AG04449 (cell line): ENCODE data around the gene CREB5.

Source experiments
- CTCF ChIA-PET: fragments of 350-600 bp; formaldehyde crosslinking; extraction: SDS; loops from one replicate; lab custom pipeline; 2021; ENCODE audit warnings: antibody characterized with exemption; lab: Yijun Ruan, JAX
- POLR2A ChIA-PET: fragments of 400-600, 350-600 bp; formaldehyde crosslinking; extraction: SDS; loops from one replicate; lab custom pipeline; 2020; ENCODE audit warnings: antibody characterized with exemption, inconsistent platforms; lab: Yijun Ruan, JAX
- DNase-seq: peaks from one replicate; pipeline ENCODE4 v3.0.0-alpha.2; 2010; ENCODE audit warnings: low read depth, low spot score
- H3K4me3 ChIP-seq: 2 replicates; pipeline ENCODE4 v1.5.1; 2011; ENCODE audit warnings: low read depth, mild to moderate bottlenecking, control low read depth, low read length
- CTCF ChIP-seq: IDR thresholded peaks from one replicate; pipeline ENCODE4 v1.5.1; 2011; ENCODE audit warnings: mild to moderate bottlenecking, moderate library complexity, low read length, control low read depth, inconsistent platforms; ENCODE audit not compliant: insufficient read depth; ENCODE audit errors: missing control alignments

The CREB5 gene

GRCh38 chr7:28707291-28707690 lies 295.0 kb downstream of the CREB5 start:
- POLR2A ChIA-PET = no interaction called here
- H3K4me3 ChIP-seq = no peak overlapping the region
- no peak for TF ChIP-seq CTCF
- CTCF ChIA-PET = no interaction called here
- no peak for DNase-seq

GRCh38 chr7:28708033-28708951 lies 296.0 kb downstream of the CREB5 start:
- no peak for TF ChIP-seq CTCF
- ChIA-PET CTCF (no interaction called here), POLR2A (no interaction called here)
- no peak for DNase-seq
- no peak overlapping the region for H3K4me3 ChIP-seq

- no peak overlapping the region for H3K4me3 ChIP-seq
- POLR2A ChIA-PET = no interaction called here
- no peak for DNase-seq
- TF ChIP-seq CTCF = no peak
- CTCF ChIA-PET = interaction anchor here (0.9 to 1.2 kb wide), 3 partner anchors 9 to 320 kb away, joined by 3 to 5 read pairs (median 4); no protein-coding TSS in a partner anchor
Observed at GRCh38 chr7:28709748-28710147, 297.4 kb downstream of the CREB5 start.

- ChIA-PET CTCF (no interaction called here), POLR2A (no interaction called here)
- H3K4me3 ChIP-seq = no peak overlapping the region
- TF ChIP-seq CTCF = no peak
- DNase-seq = no peak
Observed at GRCh38 chr7:28711114-28711513, 298.8 kb downstream of the CREB5 start.

GRCh38 chr7:28714459-28715120 lies 302.3 kb downstream of the CREB5 start:
- POLR2A ChIA-PET = no interaction called here
- TF ChIP-seq CTCF = no peak
- CTCF ChIA-PET = no interaction called here
- DNase-seq = no peak
- no peak overlapping the region for H3K4me3 ChIP-seq

- no peak overlapping the region for H3K4me3 ChIP-seq
- ChIA-PET CTCF (interaction anchor here (1.0 kb wide), 1 partner anchor 10 kb away, joined by 3 read pairs; no protein-coding TSS in a partner anchor), POLR2A (no interaction called here)
- DNase-seq = no peak
- no peak for TF ChIP-seq CTCF
Observed at GRCh38 chr7:28717445-28718054, 305.2 kb downstream of the CREB5 start.
